GM18951 (cell line): Measurements from ENCODE around the gene CNOT6L.
"Not testable (repeated sequence)": the region's sequence is repeated elsewhere in the genome, so short reads cannot be mapped to it uniquely, and the experiment has no call there.

Experiments used
- POLR2A ChIP-seq: IDR thresholded peaks from 4 replicates; pipeline ENCODE4 v1.6.1; 2011; ENCODE audit warnings: mild to moderate bottlenecking; ENCODE audit not compliant: insufficient read length, insufficient read depth; ENCODE audit errors: extremely low read depth
- in situ Hi-C: fragments of 300-500 bp; cut with MboI; formaldehyde crosslinking; loops from one replicate; pipeline ENCODE4 v1.12.0; 2022; ENCODE audit warnings: low sequenced_read_pairs, mixed read lengths, inconsistent platforms; ENCODE audit not compliant: unreplicated experiment

CNOT6L gene

GRCh38 chr4:77783895-77784294, 35.3 kb downstream of the CNOT6L start:
- no peak for TF ChIP-seq POLR2A
- in situ Hi-C loops: no loop called here

GRCh38 chr4:77782102-77782835, 36.9 kb downstream of the CNOT6L start:
- in situ Hi-C loops: no loop called here
- no peak for TF ChIP-seq POLR2A

GRCh38 chr4:77780762-77781161, 38.4 kb downstream of the CNOT6L start:
- in situ Hi-C loops: not testable (repeated sequence)

- no peak for TF ChIP-seq POLR2A
- in situ Hi-C loops: no loop called here
Observed at GRCh38 chr4:77777135-77777807, 41.9 kb downstream of the CNOT6L start.

GRCh38 chr4:77776182-77777134, 42.7 kb downstream of the CNOT6L start:
- TF ChIP-seq POLR2A: no peak
- in situ Hi-C loops: no loop called here

- TF ChIP-seq POLR2A: no peak
- in situ Hi-C loops: no loop called here
Observed at GRCh38 chr4:77773101-77773500, 46.1 kb downstream of the CNOT6L start.

- in situ Hi-C loops: no loop called here
- no peak for TF ChIP-seq POLR2A
Observed at GRCh38 chr4:77771566-77771965, 47.6 kb downstream of the CNOT6L start.

- in situ Hi-C loops: no loop called here
- no peak for TF ChIP-seq POLR2A
Observed at GRCh38 chr4:77765720-77766119, 53.4 kb downstream of the CNOT6L start.

GRCh38 chr4:77762531-77762930, 56.6 kb downstream of the CNOT6L start:
- no peak for TF ChIP-seq POLR2A
- in situ Hi-C loops: no loop called here

- no peak for TF ChIP-seq POLR2A
- in situ Hi-C loops: no loop called here
Observed at GRCh38 chr4:77761595-77761994, 57.6 kb downstream of the CNOT6L start.

- no peak for TF ChIP-seq POLR2A
- in situ Hi-C loops: no loop called here
Observed at GRCh38 chr4:77758804-77759203, 60.4 kb downstream of the CNOT6L start.

- no peak for TF ChIP-seq POLR2A
- in situ Hi-C loops: no loop called here
Observed at GRCh38 chr4:77751764-77752163, 67.4 kb downstream of the CNOT6L start.

GRCh38 chr4:77745792-77746191, 73.4 kb downstream of the CNOT6L start:
- no peak for TF ChIP-seq POLR2A
- in situ Hi-C loops: no loop called here
